Kidney epithelial cell (primary cell): ENCODE measurements around the gene C1orf53. TPM values are rescaled to one million over a fixed set of nuclear protein-coding genes. Genes with fewer than 3 reads are reported as not detected.
"Not testable (repeated sequence)": the region's sequence is repeated elsewhere in the genome, so short reads cannot be mapped to it uniquely, and the experiment has no call there.

Experiments used
- DNase-seq: peaks from one replicate; pipeline ENCODE4 v3.0.0-alpha.2; 2010; ENCODE audit warnings: low read depth
- H3K27me3 ChIP-seq: 2 replicates; pipeline ENCODE4 v1.6.0; 2011; ENCODE audit warnings: low read length; ENCODE audit not compliant: control insufficient read depth, insufficient read depth
- H3K36me3 ChIP-seq: 2 replicates; pipeline ENCODE4 v1.5.1; 2011; ENCODE audit warnings: low read length; ENCODE audit not compliant: control insufficient read depth, insufficient read depth
- H3K4me3 ChIP-seq: 2 replicates; pipeline ENCODE4 v1.5.1; 2011; ENCODE audit warnings: low read depth, mild to moderate bottlenecking, control low read depth, low read length
- total RNA-seq: library from RNA; depleted of rRNA; stranded (reverse); fragments of >200 nt; gene quantifications from 2 replicates; pipeline ENCODE4 v1.2.3, GENCODE V29; 2015
- TF ChIP-seq, protein P1 (sequence below): IDR thresholded peaks from 2 replicates; pipeline ENCODE4 v1.5.1; 2011; ENCODE audit warnings: mild to moderate bottlenecking, moderate library complexity, low read length, control low read depth, inconsistent platforms; ENCODE audit not compliant: insufficient read depth, poor library complexity, severe bottlenecking

Gene C1orf53
- 8.2 and 9.9 TPM in 2 replicates for total RNA-seq

DNA sequence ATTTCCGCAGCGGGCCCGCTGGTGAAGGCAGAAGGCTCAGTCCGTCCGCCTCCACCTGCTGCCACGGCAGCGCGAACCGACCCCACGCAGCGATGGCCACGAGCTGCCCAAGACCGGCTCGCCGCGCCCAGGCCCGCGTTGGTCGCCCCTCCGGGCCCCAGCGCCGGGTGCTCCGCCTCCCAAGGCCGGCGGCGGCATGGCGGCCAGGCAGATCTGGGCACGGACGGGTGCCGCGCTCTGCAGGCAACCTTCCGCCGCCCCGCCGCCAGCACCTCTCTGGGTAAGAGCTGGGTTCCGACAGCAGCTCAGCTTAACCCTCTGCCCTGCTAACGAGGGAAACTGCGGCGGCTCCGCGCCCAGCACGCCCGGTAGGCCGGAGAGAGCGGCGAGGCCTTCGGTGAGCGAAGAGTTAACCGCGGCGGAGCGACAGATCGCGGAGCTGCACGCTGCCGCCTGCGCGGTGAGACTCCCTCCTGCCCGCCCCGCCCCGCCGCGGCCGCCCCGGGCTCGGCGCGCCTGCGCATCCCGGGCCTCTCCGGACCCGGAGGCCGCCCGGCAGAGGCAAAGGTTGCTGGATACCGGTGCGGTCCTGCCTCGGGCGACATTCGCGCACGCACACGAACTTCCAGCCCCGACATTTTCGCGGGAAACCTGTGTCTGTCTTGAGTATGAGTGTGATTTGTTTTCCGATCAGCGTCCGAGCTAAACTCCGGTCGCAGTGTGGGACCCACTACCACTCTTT lies at the start of gene C1orf53:
TSS of gene C1orf53 (plus strand) at position 177 of the 742 bp plus-strand sequence. CDS start at position 197, 20 bp downstream.
- H3K27me3 ChIP-seq = peaks cover 11% of the 10 kb centered on the region
- DNase-seq = peak; percentile 32

DNA sequence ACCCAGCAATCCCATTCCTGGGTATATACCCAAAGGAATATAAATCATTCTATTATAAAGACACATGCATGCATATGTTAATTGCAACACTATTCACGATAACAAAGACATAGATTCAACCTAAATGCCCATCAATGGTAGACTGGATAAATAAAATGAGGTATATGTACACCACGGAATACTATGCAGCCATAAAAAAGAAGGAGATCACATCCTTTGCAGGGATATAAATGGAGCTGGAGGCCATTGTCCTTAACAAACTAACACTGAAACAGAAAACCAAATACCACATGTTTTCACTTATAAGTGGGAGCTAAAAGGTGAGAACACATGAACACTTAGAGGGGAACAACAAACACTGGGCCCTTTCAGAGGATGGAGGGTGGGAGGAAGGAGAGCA lies 46.7 kb upstream of the C1orf53 start:
- H3K36me3 ChIP-seq, H3K4me3 ChIP-seq, H3K27me3 ChIP-seq, DNase-seq: not testable (repeated sequence)

More for the DNA sequence above, at the start of gene C1orf53:
- TF ChIP-seq, protein P1, sequence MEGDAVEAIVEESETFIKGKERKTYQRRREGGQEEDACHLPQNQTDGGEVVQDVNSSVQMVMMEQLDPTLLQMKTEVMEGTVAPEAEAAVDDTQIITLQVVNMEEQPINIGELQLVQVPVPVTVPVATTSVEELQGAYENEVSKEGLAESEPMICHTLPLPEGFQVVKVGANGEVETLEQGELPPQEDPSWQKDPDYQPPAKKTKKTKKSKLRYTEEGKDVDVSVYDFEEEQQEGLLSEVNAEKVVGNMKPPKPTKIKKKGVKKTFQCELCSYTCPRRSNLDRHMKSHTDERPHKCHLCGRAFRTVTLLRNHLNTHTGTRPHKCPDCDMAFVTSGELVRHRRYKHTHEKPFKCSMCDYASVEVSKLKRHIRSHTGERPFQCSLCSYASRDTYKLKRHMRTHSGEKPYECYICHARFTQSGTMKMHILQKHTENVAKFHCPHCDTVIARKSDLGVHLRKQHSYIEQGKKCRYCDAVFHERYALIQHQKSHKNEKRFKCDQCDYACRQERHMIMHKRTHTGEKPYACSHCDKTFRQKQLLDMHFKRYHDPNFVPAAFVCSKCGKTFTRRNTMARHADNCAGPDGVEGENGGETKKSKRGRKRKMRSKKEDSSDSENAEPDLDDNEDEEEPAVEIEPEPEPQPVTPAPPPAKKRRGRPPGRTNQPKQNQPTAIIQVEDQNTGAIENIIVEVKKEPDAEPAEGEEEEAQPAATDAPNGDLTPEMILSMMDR = no peak
- Histone ChIP-seq H3K4me3 (peak within 1 kb of the TSS; percentile 61), H3K36me3 (no peaks in the 10 kb centered on the region)

DNA sequence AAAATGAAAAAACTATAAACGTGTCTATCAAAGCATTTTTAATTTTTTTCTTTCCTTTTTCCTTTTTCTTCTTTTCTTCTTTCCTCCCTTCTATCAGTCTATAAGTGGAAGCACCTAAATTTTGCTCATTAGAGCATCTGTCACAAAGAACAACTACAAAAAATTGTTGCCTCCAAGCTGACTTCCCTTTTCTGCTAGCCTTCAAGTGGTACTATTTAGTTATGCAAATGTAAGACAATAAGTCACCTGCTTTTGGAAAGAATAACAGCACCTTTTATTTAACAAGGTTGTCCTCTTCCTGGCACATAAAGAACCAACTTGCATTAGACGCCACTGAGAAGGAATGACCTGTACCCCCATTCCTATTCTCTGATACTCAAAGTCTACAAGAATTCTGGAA lies 45.0 kb upstream of the C1orf53 start:
- no peaks in the 10 kb centered on the region for H3K36me3 ChIP-seq
- TF ChIP-seq, protein P1 = no peak
- DNase-seq = no peak
- no peaks in the 10 kb centered on the region for H3K27me3 ChIP-seq
- no peak overlapping the region for H3K4me3 ChIP-seq

DNA sequence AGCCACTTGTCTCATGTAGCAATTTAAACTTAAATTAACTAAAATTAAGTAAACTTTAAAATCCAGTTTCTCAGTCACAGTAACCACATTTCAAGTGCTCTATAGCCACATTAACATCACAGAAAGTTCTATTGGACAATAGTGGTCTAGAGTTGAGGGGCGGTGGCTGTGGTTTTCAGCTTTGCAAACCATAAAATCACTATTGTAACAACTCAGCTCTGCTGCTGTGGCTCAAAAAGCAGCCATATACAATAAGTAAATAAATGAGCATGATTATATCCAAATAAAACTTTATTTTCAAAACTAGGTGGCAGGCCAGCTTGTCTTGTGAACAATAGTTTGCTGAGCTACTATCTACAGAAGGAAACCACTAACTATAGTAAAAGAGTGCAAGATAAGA lies 43.4 kb upstream of the C1orf53 start:
- H3K36me3 ChIP-seq = no peaks in the 10 kb centered on the region
- TF ChIP-seq, protein P1 = no peak
- no peak for DNase-seq
- H3K27me3 ChIP-seq = no peaks in the 10 kb centered on the region
- no peak overlapping the region for H3K4me3 ChIP-seq

DNA sequence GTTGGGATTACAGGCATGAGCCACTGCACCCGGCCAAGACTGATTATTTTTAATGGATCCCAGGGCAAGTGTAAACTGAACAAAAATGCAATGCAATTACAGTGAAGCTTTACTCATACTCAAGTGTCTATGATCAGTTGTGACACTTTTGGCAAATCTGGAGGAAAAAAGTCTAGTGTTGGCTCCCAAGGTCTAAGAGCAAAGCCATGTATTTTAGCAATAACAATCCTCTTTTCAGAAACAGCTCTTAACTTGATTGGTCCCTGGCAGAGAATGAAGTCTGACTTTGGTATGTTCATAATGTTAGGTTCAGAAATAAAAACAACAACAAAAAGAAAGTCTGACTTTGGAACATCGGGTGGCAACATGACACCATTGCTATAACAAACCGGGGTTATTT lies 40.2 kb upstream of the C1orf53 start:
- Histone ChIP-seq H3K36me3 (no peaks in the 10 kb centered on the region), H3K27me3 (no peaks in the 10 kb centered on the region), H3K4me3 (no peak overlapping the region)
- DNase-seq = no peak
- TF ChIP-seq, protein P1 = no peak

DNA sequence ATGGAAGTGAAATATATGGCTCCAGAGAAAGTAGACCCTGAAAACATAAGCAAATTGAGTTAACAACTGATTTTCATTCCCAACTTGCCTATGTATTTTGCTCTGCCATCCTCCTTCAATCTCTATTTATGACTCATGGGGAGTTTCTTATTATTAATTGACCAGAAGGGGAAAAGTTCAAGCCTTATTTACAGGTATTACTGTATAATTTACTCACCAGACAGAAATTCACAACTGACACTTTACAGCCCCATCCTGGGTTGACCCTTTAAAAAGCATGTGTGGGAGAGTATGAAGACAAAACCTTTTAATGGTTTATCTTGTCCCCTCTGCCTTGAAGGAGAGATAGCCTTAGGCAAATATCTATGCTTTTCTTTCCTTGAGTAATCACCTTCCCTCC lies 39.8 kb upstream of the C1orf53 start:
- H3K36me3 ChIP-seq = no peaks in the 10 kb centered on the region

More for the DNA sequence above, 39.8 kb upstream of the C1orf53 start:
- Histone ChIP-seq H3K4me3 (no peak overlapping the region), H3K27me3 (no peaks in the 10 kb centered on the region)
- TF ChIP-seq, protein P1 = no peak
- peak; percentile 5 for DNase-seq
